ENCODE measurements around the gene COL25A1.

Gene COL25A1

GRCh38 chr4:109302361-109303139 is at the start of gene COL25A1:
TSS of gene COL25A1 (minus strand) at chr4:109302658.
- peak in 1 of 2 donors; percentile 4 for DNase-seq (ENCODE audit: low read depth in 2 of 2, low spot score in 1 of 2)

- DNase-seq (ENCODE audit: low read depth in 2 of 2, low spot score in 1 of 2) = no peak
Measured at GRCh38 chr4:109350121-109350520, 47.7 kb upstream of the COL25A1 start.

- no peak for DNase-seq (ENCODE audit: low read depth in 2 of 2, low spot score in 1 of 2)
Measured at GRCh38 chr4:109334129-109335105, 32.0 kb upstream of the COL25A1 start.

- DNase-seq (ENCODE audit: low read depth in 2 of 2, low spot score in 1 of 2) = no peak
Measured at GRCh38 chr4:109332926-109333464, 30.5 kb upstream of the COL25A1 start.

- no peak for DNase-seq (ENCODE audit: low read depth in 2 of 2, low spot score in 1 of 2)
Measured at GRCh38 chr4:109327641-109328040, 25.2 kb upstream of the COL25A1 start.

GRCh38 chr4:109325698-109326097 is 23.2 kb upstream of the COL25A1 start:
- no peak for DNase-seq (ENCODE audit: low read depth in 2 of 2, low spot score in 1 of 2)

GRCh38 chr4:109323348-109323747 is 20.9 kb upstream of the COL25A1 start:
- no peak for DNase-seq (ENCODE audit: low read depth in 2 of 2, low spot score in 1 of 2)

GRCh38 chr4:109321232-109321631 is 18.8 kb upstream of the COL25A1 start:
- no peak for DNase-seq (ENCODE audit: low read depth in 2 of 2, low spot score in 1 of 2)

GRCh38 chr4:109319684-109320083 is 17.2 kb upstream of the COL25A1 start:
- DNase-seq (ENCODE audit: low read depth in 2 of 2, low spot score in 1 of 2) = no peak

GRCh38 chr4:109319156-109319555 is 16.7 kb upstream of the COL25A1 start:
- no peak for DNase-seq (ENCODE audit: low read depth in 2 of 2, low spot score in 1 of 2)

- DNase-seq (ENCODE audit: low read depth in 2 of 2, low spot score in 1 of 2) = no peak
Measured at GRCh38 chr4:109315818-109316217, 13.4 kb upstream of the COL25A1 start.

GRCh38 chr4:109315341-109315740 is 12.9 kb upstream of the COL25A1 start:
- DNase-seq (ENCODE audit: low read depth in 2 of 2, low spot score in 1 of 2) = no peak

- no peak for DNase-seq (ENCODE audit: low read depth in 2 of 2, low spot score in 1 of 2)
Measured at GRCh38 chr4:109313168-109314133, 11.0 kb upstream of the COL25A1 start.

GRCh38 chr4:109303140-109303496 is 660 bp upstream of the COL25A1 start:
- DNase-seq (ENCODE audit: low read depth in 2 of 2, low spot score in 1 of 2) = no peak

- no peak for DNase-seq (ENCODE audit: low read depth in 2 of 2, low spot score in 1 of 2)
Measured at GRCh38 chr4:109301651-109302360, 652 bp downstream of the COL25A1 start.

GRCh38 chr4:109298279-109299010 is 4.0 kb downstream of the COL25A1 start:
- DNase-seq (ENCODE audit: low read depth in 2 of 2, low spot score in 1 of 2) = no peak

GRCh38 chr4:109296527-109296926 is 5.9 kb downstream of the COL25A1 start:
- no peak for DNase-seq (ENCODE audit: low read depth in 2 of 2, low spot score in 1 of 2)

GRCh38 chr4:109295081-109295480 is 7.4 kb downstream of the COL25A1 start:
- DNase-seq (ENCODE audit: low read depth in 2 of 2, low spot score in 1 of 2) = no peak

GRCh38 chr4:109294468-109295020 is 7.9 kb downstream of the COL25A1 start:
- DNase-seq (ENCODE audit: low read depth in 2 of 2, low spot score in 1 of 2) = no peak
